ENCODE measurements around the gene ZGPAT. TPM values are rescaled to one million over a fixed set of nuclear protein-coding genes. Genes with fewer than 3 reads are reported as not detected.

Gene ZGPAT
- total and polyA plus RNA-seq, 7 donors = 18.5 to 44.9 (median 22.5) TPM

- Histone ChIP-seq H3K9me3 (no peaks in the 10 kb centered on the region), H3K27ac (no peak overlapping the region), H3K36me3 (peaks cover 0 to 54% (median 14%) of the 10 kb centered on the region in 4 donors), H3K4me1 (peaks cover 0 to 29% (median 25%) of the 10 kb centered on the region in 4 donors), H3K27me3 (no peaks in the 10 kb centered on the region), H3K4me3 (no peak overlapping the region)
- intact Hi-C loops (cut with DNase I) = loop anchor here (2.0 to 5.0 kb wide), 2 partner anchors 33 to 48 kb away; partner anchors contain the start of genes RTEL1 and SLC2A4RG
- peak; percentile 43 for DNase-seq
- TF ChIP-seq POLR2A (IDR thresholded peaks at IDR 0.05) (no peak), EP300 (IDR thresholded peaks at IDR 0.05) (no peak), POLR2AphosphoS5 (IDR thresholded peaks at IDR 0.05) (no peak)
- TF ChIP-seq, protein P1, sequence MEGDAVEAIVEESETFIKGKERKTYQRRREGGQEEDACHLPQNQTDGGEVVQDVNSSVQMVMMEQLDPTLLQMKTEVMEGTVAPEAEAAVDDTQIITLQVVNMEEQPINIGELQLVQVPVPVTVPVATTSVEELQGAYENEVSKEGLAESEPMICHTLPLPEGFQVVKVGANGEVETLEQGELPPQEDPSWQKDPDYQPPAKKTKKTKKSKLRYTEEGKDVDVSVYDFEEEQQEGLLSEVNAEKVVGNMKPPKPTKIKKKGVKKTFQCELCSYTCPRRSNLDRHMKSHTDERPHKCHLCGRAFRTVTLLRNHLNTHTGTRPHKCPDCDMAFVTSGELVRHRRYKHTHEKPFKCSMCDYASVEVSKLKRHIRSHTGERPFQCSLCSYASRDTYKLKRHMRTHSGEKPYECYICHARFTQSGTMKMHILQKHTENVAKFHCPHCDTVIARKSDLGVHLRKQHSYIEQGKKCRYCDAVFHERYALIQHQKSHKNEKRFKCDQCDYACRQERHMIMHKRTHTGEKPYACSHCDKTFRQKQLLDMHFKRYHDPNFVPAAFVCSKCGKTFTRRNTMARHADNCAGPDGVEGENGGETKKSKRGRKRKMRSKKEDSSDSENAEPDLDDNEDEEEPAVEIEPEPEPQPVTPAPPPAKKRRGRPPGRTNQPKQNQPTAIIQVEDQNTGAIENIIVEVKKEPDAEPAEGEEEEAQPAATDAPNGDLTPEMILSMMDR (IDR thresholded peaks at IDR 0.05) = no peak
- WGBS, 2 donors = 91 to 95% methylated on average over 8 of the region's 8 CpGs
Measured at GRCh38 chr20:63705232-63706026, 2.4 kb upstream of the ZGPAT start.

DNA sequence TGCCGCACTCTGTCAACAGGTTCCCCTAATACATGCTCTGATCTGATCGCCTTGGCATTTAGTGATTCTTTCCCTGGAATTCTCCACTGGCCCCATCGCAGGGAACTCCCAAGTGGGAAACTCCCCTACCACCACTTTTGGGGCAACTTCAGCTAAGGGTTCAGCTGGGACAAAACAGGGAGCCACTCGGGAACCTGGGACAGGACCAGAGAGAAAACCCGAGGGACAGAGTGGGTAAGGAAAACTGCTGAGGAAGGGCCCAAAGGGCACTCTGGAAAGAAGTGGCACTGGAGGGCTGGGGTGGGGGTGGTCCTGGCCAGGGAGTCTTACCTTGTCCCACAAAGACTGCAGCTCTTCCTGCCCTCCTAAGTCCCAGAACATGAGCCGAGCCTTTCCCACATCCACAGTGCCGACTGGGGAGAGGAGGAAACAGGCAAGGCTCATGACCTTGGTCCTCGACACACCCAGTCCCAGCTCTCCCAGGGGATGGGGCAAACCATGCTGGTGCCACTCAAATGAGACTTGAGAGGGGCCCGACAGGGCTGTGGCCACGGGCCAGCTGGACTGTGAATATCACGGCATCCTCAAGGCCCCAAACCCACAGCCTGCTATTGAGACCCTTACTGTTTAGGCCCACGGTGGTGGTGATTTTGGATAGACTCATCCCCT is 1.7 kb upstream of the ZGPAT start:
- peak; percentile 61 for DNase-seq
- H3K4me1 ChIP-seq = peaks cover 0 to 29% (median 25%) of the 10 kb centered on the region in 4 donors
- H3K27ac ChIP-seq = peak overlapping the region; percentile 87 to 93 (median 91)
- WGBS, 2 donors = 48 to 74% methylated on average over 12 of the region's 12 CpGs
- H3K9me3 ChIP-seq = no peaks in the 10 kb centered on the region
- no peaks in the 10 kb centered on the region for H3K27me3 ChIP-seq
- peaks cover 0 to 61% (median 14%) of the 10 kb centered on the region in 4 donors for H3K36me3 ChIP-seq
- no peak for TF ChIP-seq POLR2A (IDR thresholded peaks at IDR 0.05)
- TF ChIP-seq EP300 (IDR thresholded peaks at IDR 0.05) = no peak
- no peak for TF ChIP-seq POLR2AphosphoS5 (IDR thresholded peaks at IDR 0.05)
- TF ChIP-seq, protein P1 (IDR thresholded peaks at IDR 0.05) = no peak
- H3K4me3 ChIP-seq = peak overlapping the region in 2 of 4 donors; percentile 60 to 92
- intact Hi-C loops (cut with DNase I) = loop anchor here (2.0 to 5.0 kb wide), 2 partner anchors 33 to 49 kb away; partner anchors contain the start of genes RTEL1 and SLC2A4RG

- H3K4me3 ChIP-seq = peak overlapping the region; percentile 60 to 92 (median 78)
- intact Hi-C loops (cut with DNase I) = loop anchor here (2.0 to 5.0 kb wide), 2 partner anchors 32 to 50 kb away; partner anchors contain the start of genes RTEL1 and SLC2A4RG
- H3K9me3 ChIP-seq = no peaks in the 10 kb centered on the region
- H3K27me3 ChIP-seq = no peaks in the 10 kb centered on the region
- DNase-seq = peak; percentile 73
- TF ChIP-seq EP300 (IDR thresholded peaks at IDR 0.05) (no peak), POLR2AphosphoS5 (IDR thresholded peaks at IDR 0.05) (no peak), POLR2A (IDR thresholded peaks at IDR 0.05) (no peak)
- TF ChIP-seq, protein P1 (IDR thresholded peaks at IDR 0.05) = no peak
- peaks cover 0 to 29% (median 25%) of the 10 kb centered on the region in 4 donors for H3K4me1 ChIP-seq
- 2 to 3% methylated on average over 56 of the region's 56 CpGs for WGBS, 2 donors
- peaks cover 0 to 70% (median 14%) of the 10 kb centered on the region in 4 donors for H3K36me3 ChIP-seq
- H3K27ac ChIP-seq = peak overlapping the region; percentile 87 to 93 (median 91)
Measured at GRCh38 chr20:63706852-63707557, 834 bp upstream of the ZGPAT start.

DNA sequence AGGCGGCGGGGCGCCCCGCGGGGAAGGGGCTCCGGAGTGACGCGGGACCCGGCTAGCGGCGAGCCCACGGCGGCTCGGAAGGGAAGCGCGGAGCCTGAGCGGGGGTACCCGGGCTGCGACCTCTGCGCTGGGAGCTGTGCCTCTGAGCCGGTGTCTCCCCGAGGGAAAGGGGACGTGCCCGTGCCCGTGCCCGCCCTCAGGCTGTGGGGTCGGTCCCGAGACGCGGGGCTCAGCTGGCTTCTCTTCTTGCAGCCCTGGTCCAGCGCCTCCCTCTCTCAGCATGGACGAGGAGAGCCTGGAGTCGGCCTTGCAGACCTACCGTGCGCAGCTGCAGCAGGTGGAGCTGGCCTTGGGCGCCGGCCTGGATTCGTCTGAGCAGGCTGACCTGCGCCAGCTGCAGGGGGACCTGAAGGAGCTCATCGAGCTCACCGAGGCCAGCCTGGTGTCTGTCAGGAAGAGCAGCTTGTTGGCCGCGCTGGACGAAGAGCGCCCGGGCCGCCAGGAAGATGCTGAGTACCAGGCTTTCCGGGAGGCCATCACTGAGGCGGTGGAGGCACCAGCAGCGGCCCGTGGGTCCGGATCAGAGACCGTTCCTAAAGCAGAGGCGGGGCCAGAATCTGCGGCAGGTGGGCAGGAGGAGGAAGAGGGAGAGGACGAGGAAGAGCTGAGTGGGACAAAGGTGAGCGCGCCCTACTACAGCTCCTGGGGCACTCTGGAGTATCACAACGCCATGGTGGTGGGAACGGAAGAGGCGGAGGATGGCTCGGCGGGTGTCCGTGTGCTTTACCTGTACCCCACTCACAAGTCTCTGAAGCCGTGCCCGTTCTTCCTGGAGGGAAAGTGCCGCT is 686 bp downstream of the ZGPAT start:
- Histone ChIP-seq H3K4me3 (peak overlapping the region; percentile 60 to 92 (median 78)), H3K4me1 (peaks cover 0 to 29% (median 25%) of the 10 kb centered on the region in 4 donors), H3K36me3 (peaks cover 0 to 78% (median 16%) of the 10 kb centered on the region in 4 donors), H3K27me3 (no peaks in the 10 kb centered on the region), H3K9me3 (no peaks in the 10 kb centered on the region), H3K27ac (peak overlapping the region; percentile 87 to 93 (median 91))
- TF ChIP-seq EP300 (IDR thresholded peaks at IDR 0.05) (no peak), POLR2A (IDR thresholded peaks at IDR 0.05) (no peak), POLR2AphosphoS5 (IDR thresholded peaks at IDR 0.05) (no peak)
- TF ChIP-seq, protein P1 (IDR thresholded peaks at IDR 0.05) = no peak
- 17 to 24% methylated on average over 67 of the region's 67 CpGs for WGBS, 2 donors
- peak; percentile 68 for DNase-seq
- intact Hi-C loops (cut with DNase I) = loop anchor here (5.0 kb wide), 1 partner anchor 51 kb away; the partner anchor contains the start of gene RTEL1
